ENCODE measurements around the gene CDC42BPG.
"Not testable (repeated sequence)": the region's sequence is repeated elsewhere in the genome, so short reads cannot be mapped to it uniquely, and the experiment has no call there.

Gene CDC42BPG

DNA sequence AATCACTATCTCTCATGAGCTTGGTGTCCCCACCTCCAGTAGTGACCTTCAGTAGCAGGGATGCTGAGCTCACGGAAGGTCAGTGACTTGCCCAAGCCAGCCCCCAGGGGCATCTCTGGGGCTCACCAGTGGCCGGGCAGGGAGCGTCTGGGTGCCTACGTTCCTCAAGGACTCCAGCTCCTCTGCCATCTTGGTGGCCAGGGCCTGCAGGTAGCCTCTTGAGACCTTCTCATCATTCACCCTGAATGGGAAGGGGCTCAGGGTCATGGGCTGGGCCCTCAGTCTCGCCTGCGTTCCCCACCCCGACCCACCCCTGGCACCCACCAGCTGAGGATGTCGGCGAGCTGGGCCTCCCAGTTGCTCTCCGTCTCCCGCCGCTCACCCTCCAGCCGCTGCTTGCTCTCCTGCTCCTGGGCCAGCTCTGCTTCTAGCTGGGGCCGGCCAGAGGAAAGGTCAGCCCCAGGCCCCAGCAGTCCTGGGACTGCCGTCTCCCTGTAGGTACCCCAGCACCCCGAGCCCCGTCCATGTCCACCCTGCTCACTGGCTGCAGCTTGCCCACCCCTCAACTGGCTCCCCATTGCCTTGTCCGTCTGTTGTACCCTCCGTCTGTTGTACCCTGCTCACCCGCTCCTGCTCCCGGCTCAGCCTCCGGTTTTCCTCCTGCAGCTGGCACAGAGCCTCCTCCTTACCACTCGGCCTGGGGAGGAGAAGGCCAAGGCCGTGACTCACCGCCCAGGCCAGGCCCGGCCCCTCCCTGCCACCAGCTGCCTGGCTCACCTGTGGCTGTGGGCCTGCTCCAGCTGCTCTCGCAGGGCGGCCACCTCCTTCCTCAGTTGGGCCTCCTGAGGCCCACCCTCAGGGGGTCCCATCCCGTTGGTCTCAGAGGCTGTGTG is 9.5 kb downstream of the CDC42BPG start:
- no peak for DNase-seq (ENCODE audit: low spot score)

DNA sequence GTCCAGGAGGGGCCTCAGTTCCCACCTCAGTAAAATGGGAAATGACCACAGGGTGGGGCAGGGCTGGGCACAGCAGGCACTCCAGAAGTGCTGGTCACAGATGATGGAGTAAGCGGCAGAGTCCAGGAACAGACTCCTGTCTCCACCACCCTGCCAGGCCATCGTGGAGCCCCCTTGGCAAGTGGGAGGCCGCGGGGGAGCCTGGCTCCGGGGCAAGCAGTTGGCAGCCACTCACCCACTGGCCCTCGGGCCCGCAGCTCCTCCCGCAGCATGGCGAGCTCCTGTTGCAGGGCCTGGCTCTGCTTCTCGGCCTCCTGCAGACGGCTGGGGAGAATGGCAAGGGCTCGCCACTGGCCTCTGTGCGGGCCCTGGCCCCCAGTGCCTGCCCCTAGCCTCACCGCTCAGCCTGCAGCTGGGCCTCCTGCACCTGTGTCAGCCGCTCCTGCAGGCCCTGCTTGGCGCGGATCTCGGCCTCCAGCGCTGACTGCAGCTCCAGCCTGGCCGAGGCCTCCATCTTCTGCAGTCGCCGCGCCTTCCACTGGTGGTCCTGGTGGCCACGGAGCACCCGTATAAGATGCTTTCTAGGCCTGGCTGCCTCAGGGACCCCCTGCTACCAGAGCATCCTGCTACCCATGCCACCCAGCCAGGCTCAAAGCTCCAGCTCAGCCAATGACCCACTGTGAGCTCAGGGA is 10.3 kb downstream of the CDC42BPG start:
- DNase-seq (ENCODE audit: low spot score): no peak

DNA sequence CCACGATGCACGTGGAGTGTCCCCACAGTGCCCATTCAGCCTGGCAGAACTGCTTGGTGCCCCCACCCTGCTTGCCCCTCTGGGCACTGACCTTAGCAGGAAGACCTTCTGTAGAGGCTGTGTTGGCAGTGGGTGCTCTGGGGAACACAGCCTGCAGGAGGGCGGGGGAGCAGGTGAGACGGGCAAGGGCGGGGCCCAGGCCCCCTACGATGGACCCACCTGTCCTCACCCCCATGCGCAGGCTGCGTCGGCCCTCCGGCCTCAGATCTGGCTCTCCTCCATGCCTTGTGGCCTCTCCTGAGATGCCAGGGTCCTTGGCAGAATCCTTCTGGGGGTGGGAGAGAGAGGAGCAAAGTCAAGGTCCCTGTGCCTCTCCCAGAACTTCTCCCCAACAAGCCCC is 10.9 kb downstream of the CDC42BPG start:
- DNase-seq (ENCODE audit: low spot score): no peak

DNA sequence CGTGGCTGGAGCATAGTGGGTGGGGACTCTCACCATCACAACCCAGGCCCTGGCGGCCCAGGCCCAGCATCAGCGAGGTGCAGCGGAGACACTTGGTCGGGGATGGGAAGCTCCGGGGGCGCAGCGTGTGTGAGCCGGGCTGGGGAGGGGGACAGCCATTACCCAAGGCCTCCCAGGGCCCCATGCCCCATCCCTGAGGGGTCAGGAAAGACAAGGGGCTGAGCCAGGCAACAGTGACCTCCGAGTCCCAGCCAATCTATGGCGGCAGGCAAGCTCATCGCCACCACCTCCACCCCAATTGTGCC is 11.3 kb downstream of the CDC42BPG start:
- no peak for DNase-seq (ENCODE audit: low spot score)

DNA sequence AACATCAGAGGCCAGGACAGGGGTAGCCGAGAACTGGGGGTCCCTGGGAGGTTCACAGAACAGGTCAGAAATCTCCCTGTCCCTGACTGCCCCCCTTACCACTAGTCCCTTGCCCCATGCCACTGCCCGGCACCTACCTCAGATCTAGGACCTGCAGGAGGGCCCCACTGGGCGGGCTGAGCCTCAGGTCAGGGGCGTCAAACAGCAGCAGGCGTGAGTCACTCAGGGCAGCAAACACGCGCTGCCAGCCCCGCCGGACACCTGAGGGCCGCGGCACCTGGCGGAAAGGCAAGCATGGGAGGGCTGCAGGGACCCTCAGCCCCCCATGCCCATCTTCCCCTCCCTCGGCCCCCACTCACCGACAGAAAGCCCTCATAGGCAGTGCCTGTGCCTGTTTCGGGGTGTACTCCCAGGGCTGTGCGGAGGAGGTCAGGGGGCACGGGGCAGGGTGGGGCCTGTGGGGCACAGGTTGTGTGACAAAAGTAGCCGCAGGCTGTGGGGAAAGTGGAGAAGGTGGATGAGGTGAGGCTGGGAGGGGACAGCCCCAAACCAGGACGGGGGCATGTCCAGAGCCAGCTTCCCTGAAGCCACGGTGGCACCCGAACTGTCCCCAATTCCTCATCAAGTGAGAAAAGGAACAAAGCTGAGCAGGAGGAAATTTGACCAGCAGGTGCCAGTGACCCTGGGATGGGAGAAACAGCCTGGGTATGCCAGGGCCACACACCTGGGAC is 11.8 kb downstream of the CDC42BPG start:
- DNase-seq (ENCODE audit: low spot score): no peak

DNA sequence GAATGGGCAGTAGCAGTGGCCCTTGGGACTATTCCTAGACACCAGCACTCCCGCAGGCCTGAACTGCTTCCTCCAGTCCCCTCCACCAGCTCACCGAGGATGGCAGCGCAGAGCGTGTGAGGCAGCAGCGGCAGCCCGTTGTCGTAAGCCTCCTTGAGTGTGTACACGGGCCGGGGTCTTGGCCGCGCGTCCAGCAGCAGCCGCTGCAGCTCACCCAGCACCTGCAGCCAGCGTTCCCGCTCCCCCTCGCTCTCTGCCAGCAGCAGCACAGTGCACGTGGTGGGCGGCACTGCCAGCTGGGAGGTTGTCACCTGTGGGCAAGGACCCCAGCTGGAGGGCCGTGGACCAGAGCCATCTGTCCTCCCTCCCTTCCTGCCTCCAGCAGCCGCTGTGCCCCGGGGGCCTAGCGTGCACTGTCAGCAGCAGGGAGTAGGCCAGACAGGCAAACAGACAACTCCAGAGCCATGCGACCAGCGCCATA is 13.0 kb downstream of the CDC42BPG start:
- peak; percentile 65 for DNase-seq (ENCODE audit: low spot score)

DNA sequence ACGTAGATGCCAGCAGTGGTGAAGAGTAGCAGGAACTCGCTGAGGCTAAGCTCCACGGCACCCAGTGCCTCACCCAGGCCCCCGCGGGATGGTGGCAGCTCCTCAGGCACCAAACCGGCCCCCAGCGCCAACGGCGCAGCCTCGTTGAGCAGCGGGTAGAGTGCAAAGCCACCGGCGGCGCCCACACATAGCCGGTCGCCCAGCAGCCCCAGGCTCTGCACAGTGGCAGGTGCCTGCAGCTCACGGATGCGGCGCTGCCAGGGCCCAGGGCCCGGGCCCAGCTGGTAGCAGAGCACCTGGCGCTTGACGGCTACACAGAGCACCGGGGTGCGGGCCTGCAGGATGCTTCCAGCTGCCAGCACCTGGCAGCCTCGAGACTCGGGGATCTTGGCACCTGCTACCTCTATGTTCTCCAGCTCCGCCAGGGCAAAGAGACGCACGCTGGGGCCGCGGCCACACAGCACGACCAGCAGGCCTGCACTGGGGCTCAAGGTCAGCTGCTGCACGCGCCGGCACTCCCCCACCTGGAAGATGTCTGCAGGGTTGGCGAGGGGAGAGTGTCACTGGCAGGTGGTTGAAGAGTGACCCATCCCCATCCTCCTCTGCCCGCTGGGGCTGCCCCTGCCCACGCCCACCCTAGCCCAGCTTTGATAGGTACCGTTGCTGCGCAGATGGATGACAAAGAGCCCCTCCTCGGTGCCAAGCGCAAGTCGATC is 14.8 kb downstream of the CDC42BPG start:
- DNase-seq (ENCODE audit: low spot score): no peak

DNA sequence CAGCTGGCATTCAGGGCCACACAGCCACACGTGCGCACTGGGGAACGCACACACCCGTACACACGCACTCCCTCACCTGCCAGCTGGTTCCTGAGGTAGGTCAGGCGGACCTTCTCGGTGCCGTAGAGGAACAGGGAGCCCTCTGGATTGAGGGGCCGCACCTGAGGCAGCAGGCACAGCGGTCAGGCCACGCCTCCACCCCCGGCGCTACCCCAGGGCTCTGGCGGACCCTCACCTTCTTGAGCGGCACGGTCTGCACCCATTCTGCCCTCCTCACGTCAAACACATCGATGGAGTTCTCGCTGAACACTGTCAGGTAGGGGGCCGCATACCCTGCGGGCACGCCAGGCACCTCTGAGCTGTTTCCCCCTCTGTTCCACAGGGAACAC is 17.0 kb downstream of the CDC42BPG start:
- no peak for DNase-seq (ENCODE audit: low spot score)

DNA sequence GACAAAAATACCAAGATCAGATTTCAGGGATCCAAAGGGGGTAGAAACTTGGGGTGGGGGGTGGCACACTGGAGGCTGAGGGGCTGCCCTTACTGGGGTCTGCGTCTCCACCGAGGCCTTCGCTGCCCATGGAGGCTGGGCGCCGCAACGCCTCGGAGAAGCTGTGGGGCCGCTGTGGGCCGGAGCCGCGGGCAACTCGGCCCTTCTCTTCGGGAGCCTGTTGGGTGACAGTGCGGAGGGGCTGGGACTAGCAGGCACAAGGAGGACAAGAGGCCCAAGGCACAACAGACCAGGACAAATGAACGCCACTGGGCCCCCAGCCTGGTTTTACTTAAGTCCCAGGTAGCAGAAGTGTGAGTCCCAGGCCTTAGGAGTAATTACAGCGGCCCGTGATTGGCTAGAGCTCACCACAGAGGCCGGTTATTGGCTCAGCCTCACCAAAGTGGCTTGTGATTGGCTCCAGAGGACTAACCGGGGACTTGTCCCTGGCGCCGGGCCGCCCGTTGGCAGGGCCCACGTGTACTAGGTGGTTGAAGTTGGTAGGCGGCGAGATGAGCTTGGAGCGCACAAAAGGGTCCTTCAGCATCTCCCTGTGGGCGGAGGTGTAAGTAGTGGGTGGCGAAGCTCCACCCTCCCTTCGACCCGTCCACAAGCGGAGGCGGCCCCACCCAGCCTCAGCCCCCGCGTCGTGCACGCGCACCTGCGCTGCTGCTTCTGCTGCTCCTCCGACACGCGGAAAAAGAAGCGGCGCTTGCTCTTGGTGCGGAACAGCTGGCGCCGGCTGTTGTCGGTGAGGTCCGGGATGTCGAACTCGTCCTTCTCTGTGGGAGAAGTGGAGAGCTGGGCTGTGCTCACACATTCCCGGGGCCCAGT is 17.6 kb downstream of the CDC42BPG start:
- DNase-seq (ENCODE audit: low spot score): no peak

DNA sequence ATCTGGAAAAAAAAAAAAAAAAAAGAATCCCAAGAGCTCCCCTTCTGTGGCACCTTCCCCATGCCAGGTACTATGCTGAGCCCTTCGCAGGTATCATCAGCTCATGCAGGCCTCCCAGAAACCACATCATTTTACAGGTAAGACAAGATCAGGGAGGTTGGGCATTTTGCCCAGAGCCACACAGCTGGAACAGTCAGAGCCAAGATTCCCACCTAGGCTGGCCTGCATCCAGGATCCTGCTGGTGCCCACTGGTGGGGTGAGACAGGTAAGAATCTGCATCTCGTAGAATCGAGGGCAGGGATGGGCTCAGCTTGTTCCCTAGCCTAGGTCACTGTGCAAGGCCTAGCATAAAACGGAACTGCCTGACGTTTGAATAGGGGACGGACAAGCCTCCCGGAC is 18.4 kb downstream of the CDC42BPG start:
- DNase-seq (ENCODE audit: low spot score): no peak

DNA sequence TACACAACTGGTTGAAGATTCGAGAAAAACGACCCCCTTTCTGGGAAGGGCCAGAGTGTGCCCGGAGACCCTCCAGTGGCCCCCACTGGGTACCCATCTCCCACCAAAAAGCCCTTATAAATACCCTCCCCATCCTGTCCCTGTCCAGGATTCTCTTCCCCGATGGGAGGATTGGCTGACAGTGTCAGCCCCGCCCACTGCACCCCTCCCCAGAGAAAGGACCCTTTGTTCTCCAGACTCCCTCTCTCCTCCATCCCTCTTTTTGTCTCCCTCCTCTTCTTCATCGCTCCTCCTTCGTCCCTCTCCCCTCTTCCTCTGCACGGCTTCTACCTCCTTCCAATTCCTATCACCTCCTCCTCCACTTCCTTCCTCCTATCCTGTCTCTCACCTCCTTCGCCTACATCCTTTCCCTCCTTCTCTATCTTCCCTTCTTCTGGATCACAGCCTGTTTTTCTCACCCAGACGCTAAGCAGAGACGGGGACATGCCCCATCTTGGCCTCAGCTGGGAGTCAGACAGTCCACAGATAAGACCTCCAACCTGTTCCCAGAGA is 20.8 kb downstream of the CDC42BPG start:
- no peak for DNase-seq (ENCODE audit: low spot score)

DNA sequence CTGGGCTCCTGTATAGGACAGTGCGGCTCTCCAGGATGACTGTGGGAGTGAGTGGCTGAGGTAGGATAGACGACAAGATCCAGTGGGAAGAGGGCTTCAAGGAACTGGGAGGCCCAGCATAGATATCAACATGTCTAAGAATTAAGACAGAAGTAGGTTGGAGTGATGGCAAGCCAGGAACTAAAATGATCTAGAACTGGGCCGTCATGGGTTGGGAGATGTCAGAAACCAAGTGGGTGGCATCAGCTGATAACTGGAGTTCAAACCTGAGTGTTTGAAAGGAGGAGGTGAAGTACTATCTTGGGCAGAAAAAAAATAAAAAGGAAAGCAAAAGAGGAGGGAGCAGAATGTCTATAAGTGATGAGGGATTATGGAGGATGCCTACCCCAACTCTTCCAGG is 27.0 kb downstream of the CDC42BPG start:
- DNase-seq (ENCODE audit: low spot score): no peak

DNA sequence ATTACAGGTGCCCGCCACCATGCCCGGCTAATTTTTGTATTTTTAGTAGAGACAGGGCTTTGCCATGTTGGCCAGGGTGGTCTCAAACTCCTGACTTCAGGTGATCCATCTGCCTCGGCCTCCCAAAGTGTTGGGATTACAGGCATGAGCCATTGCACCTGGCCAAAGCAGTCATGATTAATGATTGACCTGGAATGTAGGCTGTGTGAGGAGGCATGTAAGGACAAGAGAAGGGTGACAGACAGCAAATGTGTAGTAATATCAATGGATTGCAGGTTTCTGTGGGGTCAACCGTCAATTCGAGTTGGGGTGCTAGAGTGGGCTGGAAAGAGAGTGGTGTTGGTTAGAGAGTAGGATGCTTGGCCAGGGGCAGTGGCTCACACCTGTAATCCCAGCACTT is 29.0 kb downstream of the CDC42BPG start:
- not testable (repeated sequence) for DNase-seq (ENCODE audit: low spot score)

DNA sequence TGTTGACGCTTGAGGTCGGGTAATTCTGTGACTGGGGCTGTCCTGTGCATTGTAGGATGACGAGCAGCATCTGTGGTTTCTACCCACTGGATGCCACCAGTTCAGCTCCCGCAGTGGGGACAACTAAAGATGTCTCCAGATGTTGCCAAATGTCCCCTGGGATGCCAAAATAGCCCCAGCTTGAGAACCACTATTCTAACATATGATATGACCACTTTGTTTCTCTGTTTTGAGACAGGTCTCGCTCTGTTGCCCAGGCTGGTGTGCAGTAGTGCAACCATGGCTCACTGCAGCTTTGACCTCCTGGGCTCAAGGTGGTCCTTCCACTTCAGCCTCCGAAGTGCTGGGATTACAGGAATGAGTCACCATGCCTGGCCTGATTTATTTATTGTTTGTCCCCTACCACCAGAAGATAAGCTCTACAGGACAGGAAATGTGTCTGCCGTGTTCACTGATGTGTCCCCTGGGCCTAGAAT is 29.7 kb downstream of the CDC42BPG start:
- no peak for DNase-seq (ENCODE audit: low spot score)

DNA sequence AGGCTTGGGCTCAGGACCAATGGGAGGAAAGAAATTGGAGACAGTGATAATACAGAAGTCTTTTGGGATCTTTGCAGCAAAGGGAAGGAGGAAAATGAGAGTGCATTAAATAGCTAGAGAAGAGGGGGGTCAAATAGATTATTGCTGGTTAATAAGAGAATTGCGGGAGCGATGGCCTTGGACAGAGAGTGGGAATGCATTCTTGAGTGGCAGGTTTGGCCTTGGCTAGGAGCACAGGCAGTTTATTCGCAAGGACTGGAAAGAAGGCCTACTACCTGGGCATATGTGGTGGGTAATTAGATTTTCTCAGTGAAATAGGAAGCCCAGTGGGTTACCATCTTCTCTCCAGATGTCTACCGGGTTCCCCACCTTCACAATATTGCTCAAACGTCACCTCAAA is 30.6 kb downstream of the CDC42BPG start:
- DNase-seq (ENCODE audit: low spot score): no peak

DNA sequence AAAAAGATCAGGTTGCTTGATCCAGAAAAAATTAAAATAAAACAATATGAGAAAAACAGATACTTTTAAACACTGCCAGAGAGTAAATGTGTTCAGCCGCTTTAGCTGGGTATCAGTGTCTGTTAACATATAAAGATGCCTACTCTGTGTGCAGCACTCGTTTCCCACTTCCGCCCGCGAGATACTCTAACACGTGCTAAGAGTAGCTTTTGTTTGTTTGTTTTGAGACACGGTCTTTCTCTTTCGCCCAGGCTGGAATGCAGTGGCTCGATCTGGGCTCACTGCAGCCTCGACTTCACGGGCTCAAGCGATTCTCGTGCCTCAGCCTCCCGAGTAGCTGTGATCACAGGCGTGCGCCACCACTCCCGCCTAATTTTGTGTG is 33.6 kb downstream of the CDC42BPG start:
- no peak for DNase-seq (ENCODE audit: low spot score)

DNA sequence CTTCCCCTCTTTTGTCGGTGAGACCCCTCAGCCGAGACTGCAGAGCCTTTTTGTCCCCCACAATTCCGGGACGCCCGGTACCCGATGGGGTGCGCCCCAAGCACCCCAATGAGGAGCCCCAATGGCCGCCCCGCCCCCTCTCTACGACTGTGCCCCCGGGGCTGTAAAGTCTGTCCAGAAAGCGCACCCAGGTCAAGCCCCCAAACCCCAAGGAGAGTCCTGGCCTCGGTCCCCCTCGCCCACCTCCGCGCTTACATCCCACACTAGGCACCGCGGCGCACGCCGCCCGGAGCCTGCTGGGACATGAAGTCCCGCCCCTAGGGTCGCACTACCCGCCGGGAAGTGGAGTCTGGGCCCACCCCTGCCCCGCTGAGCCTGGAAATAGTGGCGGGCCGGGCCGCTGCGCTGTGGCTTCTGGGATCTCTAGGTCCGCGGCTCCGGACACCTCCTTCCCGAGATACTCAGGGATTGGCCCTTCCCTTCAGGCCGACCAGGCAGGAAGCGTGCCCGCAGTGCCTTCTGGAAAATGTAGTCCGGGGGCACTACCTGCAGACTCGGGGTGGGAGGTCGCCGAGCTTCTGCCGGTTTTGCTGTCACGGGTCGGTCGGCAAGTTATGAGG is 34.1 kb downstream of the CDC42BPG start, which contains the start of gene MEN1:
MEN1 (minus strand) TSS at position 281 of the 620 bp plus-strand sequence. CDS start 442 bp downstream, outside the sequence.
- peak; percentile 97 for DNase-seq (ENCODE audit: low spot score)

DNA sequence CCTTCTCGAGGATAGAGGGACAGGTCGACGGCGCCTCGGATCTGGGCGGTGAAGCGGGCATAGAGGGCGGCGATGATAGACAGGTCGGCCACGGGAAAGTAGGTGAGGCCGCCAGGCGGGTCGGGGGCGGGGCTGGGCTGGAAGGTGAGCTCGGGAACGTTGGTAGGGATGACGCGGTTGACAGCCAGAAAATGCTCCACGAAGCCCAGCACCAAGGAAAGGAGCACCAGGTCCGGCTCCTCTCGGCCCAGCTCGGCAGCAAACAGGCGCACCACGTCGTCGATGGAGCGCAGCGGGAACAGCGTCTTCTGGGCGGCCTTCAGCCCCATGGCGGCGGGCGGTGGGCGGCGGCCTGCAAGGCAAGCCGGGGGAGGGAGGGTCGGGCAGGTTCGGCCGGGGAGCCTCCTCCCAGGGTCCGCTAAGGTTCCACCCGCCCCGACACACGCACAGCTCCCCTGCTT is 34.6 kb downstream of the CDC42BPG start:
- no peak for DNase-seq (ENCODE audit: low spot score)

DNA sequence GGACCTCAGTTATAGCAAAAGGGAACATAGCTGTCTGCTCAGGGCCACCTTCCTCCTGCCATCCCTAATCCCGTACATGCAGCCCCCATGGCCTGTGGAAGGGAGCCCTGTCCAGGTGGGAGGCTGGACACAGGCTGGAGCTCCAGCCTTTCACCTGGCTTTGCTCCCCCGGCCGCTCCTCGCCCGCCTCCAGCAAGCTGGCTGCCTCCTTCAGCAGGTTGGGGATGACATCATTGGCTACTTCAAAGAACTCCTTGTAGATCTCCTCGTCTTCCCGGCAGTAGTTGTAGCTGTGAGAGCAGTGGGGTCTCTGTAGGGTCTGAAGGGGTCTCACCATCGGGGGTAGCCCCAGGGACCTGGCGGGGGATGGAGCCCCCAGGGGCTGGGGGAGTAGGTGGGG is 39.0 kb downstream of the CDC42BPG start:
- DNase-seq (ENCODE audit: low spot score): no peak
